Measurements from ENCODE around the gene GRIK4.

The GRIK4 gene

GRCh38 chr11:120659076-120659475 lies 147.5 kb downstream of the GRIK4 start:
- Histone ChIP-seq H3K79me2 (ENCODE audit: insufficient read depth, low read depth) (no peaks in the 10 kb centered on the region), H2AFZ (ENCODE audit: low read depth) (no peak overlapping the region), H3K27me3 (ENCODE audit: insufficient read depth, low read depth) (no peaks in the 10 kb centered on the region), H4K20me1 (ENCODE audit: insufficient read depth) (no peaks in the 10 kb centered on the region), H3K4me3 (IDR thresholded peaks at IDR 0.05; ENCODE audit: insufficient read depth, low read depth, low read length) (no peak overlapping the region), H3K9ac (no peak overlapping the region), H3K27ac (no peak overlapping the region), H3K4me2 (no peak overlapping the region), H3K36me3 (ENCODE audit: insufficient read depth) (no peaks in the 10 kb centered on the region), H3K4me1 (ENCODE audit: low read depth, poor library complexity, severe bottlenecking) (peaks cover 24% of the 10 kb centered on the region)
- TF ChIP-seq, protein P1, sequence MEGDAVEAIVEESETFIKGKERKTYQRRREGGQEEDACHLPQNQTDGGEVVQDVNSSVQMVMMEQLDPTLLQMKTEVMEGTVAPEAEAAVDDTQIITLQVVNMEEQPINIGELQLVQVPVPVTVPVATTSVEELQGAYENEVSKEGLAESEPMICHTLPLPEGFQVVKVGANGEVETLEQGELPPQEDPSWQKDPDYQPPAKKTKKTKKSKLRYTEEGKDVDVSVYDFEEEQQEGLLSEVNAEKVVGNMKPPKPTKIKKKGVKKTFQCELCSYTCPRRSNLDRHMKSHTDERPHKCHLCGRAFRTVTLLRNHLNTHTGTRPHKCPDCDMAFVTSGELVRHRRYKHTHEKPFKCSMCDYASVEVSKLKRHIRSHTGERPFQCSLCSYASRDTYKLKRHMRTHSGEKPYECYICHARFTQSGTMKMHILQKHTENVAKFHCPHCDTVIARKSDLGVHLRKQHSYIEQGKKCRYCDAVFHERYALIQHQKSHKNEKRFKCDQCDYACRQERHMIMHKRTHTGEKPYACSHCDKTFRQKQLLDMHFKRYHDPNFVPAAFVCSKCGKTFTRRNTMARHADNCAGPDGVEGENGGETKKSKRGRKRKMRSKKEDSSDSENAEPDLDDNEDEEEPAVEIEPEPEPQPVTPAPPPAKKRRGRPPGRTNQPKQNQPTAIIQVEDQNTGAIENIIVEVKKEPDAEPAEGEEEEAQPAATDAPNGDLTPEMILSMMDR (conservative IDR thresholded peaks at IDR 0.05; ENCODE audit: low read depth, low read length): no peak

- peaks cover 24% of the 10 kb centered on the region for H3K4me1 ChIP-seq (ENCODE audit: low read depth, poor library complexity, severe bottlenecking)
- no peak overlapping the region for H3K4me2 ChIP-seq
- no peak overlapping the region for H2AFZ ChIP-seq (ENCODE audit: low read depth)
- TF ChIP-seq, protein P1 (conservative IDR thresholded peaks at IDR 0.05; ENCODE audit: low read depth, low read length): 0 out of 2 replicates have a peak, but pooled peaks have one; percentile 17
- no peak overlapping the region for H3K4me3 ChIP-seq (IDR thresholded peaks at IDR 0.05; ENCODE audit: insufficient read depth, low read depth, low read length)
- H3K36me3 ChIP-seq (ENCODE audit: insufficient read depth): no peaks in the 10 kb centered on the region
- no peaks in the 10 kb centered on the region for H4K20me1 ChIP-seq (ENCODE audit: insufficient read depth)
- H3K27me3 ChIP-seq (ENCODE audit: insufficient read depth, low read depth): no peaks in the 10 kb centered on the region
- H3K79me2 ChIP-seq (ENCODE audit: insufficient read depth, low read depth): no peaks in the 10 kb centered on the region
- no peak overlapping the region for H3K9ac ChIP-seq
- H3K27ac ChIP-seq: no peak overlapping the region
Observed at GRCh38 chr11:120660024-120660565, 148.5 kb downstream of the GRIK4 start.

- no peak overlapping the region for H3K27ac ChIP-seq
- no peaks in the 10 kb centered on the region for H3K27me3 ChIP-seq (ENCODE audit: insufficient read depth, low read depth)
Observed at GRCh38 chr11:120662071-120662676, 150.6 kb downstream of the GRIK4 start.

GRCh38 chr11:120663142-120663541 lies 151.6 kb downstream of the GRIK4 start:
- Histone ChIP-seq H3K4me2 (no peak overlapping the region), H3K4me1 (ENCODE audit: low read depth, poor library complexity, severe bottlenecking) (peaks cover 9% of the 10 kb centered on the region), H3K4me3 (IDR thresholded peaks at IDR 0.05; ENCODE audit: insufficient read depth, low read depth, low read length) (no peak overlapping the region), H2AFZ (ENCODE audit: low read depth) (no peak overlapping the region), H4K20me1 (ENCODE audit: insufficient read depth) (no peaks in the 10 kb centered on the region), H3K9ac (no peak overlapping the region), H3K27me3 (ENCODE audit: insufficient read depth, low read depth) (no peaks in the 10 kb centered on the region), H3K36me3 (ENCODE audit: insufficient read depth) (no peaks in the 10 kb centered on the region), H3K79me2 (ENCODE audit: insufficient read depth, low read depth) (no peaks in the 10 kb centered on the region), H3K27ac (no peak overlapping the region)
- TF ChIP-seq, protein P1 (conservative IDR thresholded peaks at IDR 0.05; ENCODE audit: low read depth, low read length): no peak

More at GRCh38 chr11:120662071-120662676, 150.6 kb downstream of the GRIK4 start:
- Histone ChIP-seq H3K9ac (no peak overlapping the region), H3K4me3 (IDR thresholded peaks at IDR 0.05; ENCODE audit: insufficient read depth, low read depth, low read length) (no peak overlapping the region), H3K36me3 (ENCODE audit: insufficient read depth) (no peaks in the 10 kb centered on the region), H2AFZ (ENCODE audit: low read depth) (no peak overlapping the region), H3K4me1 (ENCODE audit: low read depth, poor library complexity, severe bottlenecking) (peaks cover 19% of the 10 kb centered on the region), H3K4me2 (no peak overlapping the region), H4K20me1 (ENCODE audit: insufficient read depth) (no peaks in the 10 kb centered on the region), H3K79me2 (ENCODE audit: insufficient read depth, low read depth) (no peaks in the 10 kb centered on the region)
- TF ChIP-seq, protein P1 (conservative IDR thresholded peaks at IDR 0.05; ENCODE audit: low read depth, low read length): no peak
